H1 (cell line): ENCODE results near the gene ADAMTSL2. TPM values are rescaled to one million over a fixed set of nuclear protein-coding genes. Genes with fewer than 3 reads are reported as not detected.

ENCODE experiments used
- BCL11A ChIP-seq, 2 experiments: IDR thresholded peaks; one replicate each; pipeline ENCODE4 v1.6.1; 2011; ENCODE audit warnings: low read depth in 2 of 2, low read length in 2 of 2, mild to moderate bottlenecking in 2 of 2
- CHD2 ChIP-seq: IDR thresholded peaks from 2 replicates; pipeline ENCODE4 v1.6.1; 2012; ENCODE audit warnings: low read length, improper control_type of control experiment
- KDM4A ChIP-seq: IDR thresholded peaks from one replicate; pipeline ENCODE4 v1.7.1; 2012; ENCODE audit warnings: low read depth, mild to moderate bottlenecking, moderate library complexity, low read length, inconsistent platforms; ENCODE audit not compliant: severe bottlenecking
- NRF1 ChIP-seq: IDR thresholded peaks from 2 replicates; pipeline ENCODE4 v1.6.1; 2011; ENCODE audit warnings: mild to moderate bottlenecking, low read depth, low read length, improper control_type of control experiment
- TCF12 ChIP-seq: IDR thresholded peaks from 2 replicates; pipeline ENCODE4 v1.6.1; 2011; ENCODE audit warnings: low read depth, mild to moderate bottlenecking, low read length
- ZNF274 ChIP-seq: IDR thresholded peaks from 2 replicates; pipeline ENCODE4 v1.7.0; 2012; ENCODE audit warnings: low read length, borderline replicate concordance; ENCODE audit errors: extremely low read depth
- polyA plus RNA-seq, 7 experiments: library from polyadenylated mRNA; depleted of rRNA in 3 of 7; stranded (reverse) in 5 of 7; unstranded in 2 of 7; fragments of >200 nt in 5 of 7; fragments of 200-250 nt in 2 of 7; gene quantifications; 1 replicate in 5 of 7; 2 replicates in 1 of 7; 4 replicates in 1 of 7; pipeline versions ENCODE4 v1.2.1 to v1.2.3, GENCODE V29; 2011 to 2013; ENCODE audit warnings: missing spikeins in 2 of 7, mixed read lengths in 2 of 7
- total RNA-seq: library from RNA; stranded (reverse); fragmentation: NEBNext Ultra II Directional; extraction: Animal tissue kit (Norgen Biotek cat#: 25700); gene quantifications from 2 replicates; pipeline ENCODE4 v1.2.1, GENCODE V29; 2021

Gene ADAMTSL2
- total and polyA plus RNA-seq, 2 of the 8 experiments (the other 6 are each of a cell fraction or from before 2014, with no cell fraction given) = 0.74 to 0.76 TPM

- TF ChIP-seq CHD2 = no peak
- TF ChIP-seq ZNF274 = no peak
- no peak for TF ChIP-seq NRF1
- no peak for TF ChIP-seq TCF12
- no peak for TF ChIP-seq BCL11A (IDR thresholded peaks at IDR 0.05; ENCODE audit: low read depth in 2 of 2, low read length in 2 of 2)
- no peak for TF ChIP-seq KDM4A
These were observed 39.4 kb downstream of the ADAMTSL2 start (continued) for GRCh38 chr9:133573791-133574515.
